Kidney (tissue), 14 donors: ENCODE measurements around the gene NT5E. TPM values are rescaled to one million over a fixed set of nuclear protein-coding genes. Genes with fewer than 3 reads are reported as not detected.
A peak's percentile ranks its signal among the peaks of the same experiment; 100 is the strongest.

ENCODE experiments used
- DNase-seq, 5 donors: peaks; one replicate each; pipeline ENCODE4 v3.0.0-alpha.2; 2013 to 2020
- FAIRE-seq: peaks from 2 replicates; lab custom pipeline; 2012; peaks lifted over from hg19 to GRCh38; lab: Jason Lieb, UNC
- H3K27ac ChIP-seq, 2 donors: one replicate each; pipeline ENCODE4 v1.7.0; 2013; ENCODE audit warnings: low read depth in 2 of 2, low read length in 2 of 2, inconsistent platforms in 1 of 2
- H3K27me3 ChIP-seq: one replicate; pipeline ENCODE4 v1.7.1; 2013; ENCODE audit warnings: low read length, inconsistent platforms; ENCODE audit not compliant: control insufficient read depth, insufficient read depth
- H3K36me3 ChIP-seq, 3 donors: one replicate each; pipeline versions ENCODE4 v1.7.0 to v1.7.1; 2013; ENCODE audit warnings: low read length in 3 of 3, control low read depth in 1 of 3, inconsistent platforms in 1 of 3; ENCODE audit not compliant: insufficient read depth in 3 of 3, control insufficient read depth in 2 of 3
- H3K4me1 ChIP-seq, 3 donors: one replicate each; pipeline versions ENCODE4 v1.7.0 to v1.7.1; 2013; ENCODE audit warnings: low read length in 3 of 3, inconsistent platforms in 1 of 3, low read depth in 1 of 3; ENCODE audit not compliant: control insufficient read depth in 2 of 3, insufficient read depth in 2 of 3
- H3K4me3 ChIP-seq, 3 donors: one replicate each; pipeline versions ENCODE4 v1.7.0 to v1.8.1; 2013; ENCODE audit warnings: low read length in 3 of 3, control low read depth in 1 of 3, inconsistent platforms in 1 of 3
- H3K9ac ChIP-seq, 3 donors: one replicate each; pipeline versions ENCODE4 v1.7.0 to v1.7.1; 2013; ENCODE audit warnings: low read length in 3 of 3, control low read depth in 1 of 3, inconsistent platforms in 1 of 3
- H3K9me3 ChIP-seq, 3 donors: one replicate each; pipeline versions ENCODE4 v1.7.0 to v1.7.1; 2013; ENCODE audit warnings: low read length in 3 of 3, control low read depth in 1 of 3, inconsistent platforms in 1 of 3; ENCODE audit not compliant: control insufficient read depth in 2 of 3, insufficient read depth in 1 of 3
- intact Hi-C: fragments of 100-400 bp; cut with DNase I; formaldehyde crosslinking; loops from one replicate; pipeline ENCODE4 v1.11.1; 2022
- polyA plus RNA-seq: library from polyadenylated mRNA; stranded (reverse); fragments of 350-450 nt; fragmentation: Illumina TruSeq; extraction: RNeasy Lipid Tissue Mini Kit (QIAGEN cat#74804); gene quantifications from one replicate; pipeline ENCODE4 v1.2.3, GENCODE V29; 2014; ENCODE audit warnings: low read depth, low replicate concordance; ENCODE audit not compliant: insufficient read depth
- total RNA-seq: library from RNA; stranded (reverse); fragmentation: NEBNext Ultra II Directional; extraction: Animal tissue kit (Norgen Biotek cat#: 25700); gene quantifications from one replicate; pipeline ENCODE4 v1.2.1, GENCODE V29; 2021
- TF ChIP-seq, protein P1 (sequence below): IDR thresholded peaks from 3 replicates; pipeline ENCODE4 v1.5.1; 2012; ENCODE audit warnings: mild to moderate bottlenecking, moderate library complexity, borderline replicate concordance; ENCODE audit not compliant: insufficient read depth; ENCODE audit errors: extremely low read depth
- donor health status: control.
- donor health status: control.
- donor health status: control.
- donor health status: control.
- donor health status: control.
- donor health status: DM: yes; HTN: yes; CAD: no.
- donor health status: Normal renal cell carcinoma (clear cell type).

The NT5E gene
- total and polyA plus RNA-seq, 2 donors from 2014 or later: 13.1 to 41.0 TPM

DNA sequence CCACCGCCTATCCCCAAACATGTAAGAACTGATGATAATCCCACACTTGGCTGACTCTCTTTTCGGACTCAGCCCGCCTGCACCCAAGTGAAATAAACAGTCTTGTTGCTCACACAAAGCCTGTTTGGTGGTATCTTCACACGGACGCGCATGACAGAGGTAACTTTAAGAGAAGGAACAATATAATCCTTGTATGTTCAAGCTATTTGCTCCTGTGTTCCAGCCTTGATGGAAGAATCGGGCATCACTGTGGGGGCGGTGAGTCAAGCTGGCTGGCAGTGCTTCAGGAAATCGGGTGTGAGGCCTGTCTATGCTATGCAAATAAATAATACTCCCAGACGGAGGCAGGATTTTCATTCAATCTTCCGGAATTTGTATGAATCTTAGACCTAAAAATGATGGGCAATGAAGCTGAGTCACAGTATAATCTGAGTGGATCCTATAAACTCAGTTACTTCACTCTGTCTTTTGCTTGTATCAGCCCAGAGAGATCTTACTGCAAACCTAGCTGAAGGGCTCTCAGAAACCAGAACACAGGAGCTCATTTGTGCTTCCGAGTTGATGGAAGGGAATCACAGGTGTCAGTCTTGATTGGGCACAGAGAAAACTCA is 45.2 kb upstream of the NT5E start:
- Histone ChIP-seq H3K4me3 (no peak overlapping the region), H3K4me1 (peaks cover 0 to 23% (median 5%) of the 10 kb centered on the region in 3 donors), H3K27ac (peak overlapping the region; percentile 49 to 66), H3K27me3 (no peaks in the 10 kb centered on the region), H3K9me3 (no peaks in the 10 kb centered on the region), H3K9ac (no peak overlapping the region), H3K36me3 (no peaks in the 10 kb centered on the region)
- intact Hi-C loops: no loop called here
- DNase-seq (peak in 1 of 5 donors; percentile 63), FAIRE-seq (no peak)
- TF ChIP-seq, protein P1, sequence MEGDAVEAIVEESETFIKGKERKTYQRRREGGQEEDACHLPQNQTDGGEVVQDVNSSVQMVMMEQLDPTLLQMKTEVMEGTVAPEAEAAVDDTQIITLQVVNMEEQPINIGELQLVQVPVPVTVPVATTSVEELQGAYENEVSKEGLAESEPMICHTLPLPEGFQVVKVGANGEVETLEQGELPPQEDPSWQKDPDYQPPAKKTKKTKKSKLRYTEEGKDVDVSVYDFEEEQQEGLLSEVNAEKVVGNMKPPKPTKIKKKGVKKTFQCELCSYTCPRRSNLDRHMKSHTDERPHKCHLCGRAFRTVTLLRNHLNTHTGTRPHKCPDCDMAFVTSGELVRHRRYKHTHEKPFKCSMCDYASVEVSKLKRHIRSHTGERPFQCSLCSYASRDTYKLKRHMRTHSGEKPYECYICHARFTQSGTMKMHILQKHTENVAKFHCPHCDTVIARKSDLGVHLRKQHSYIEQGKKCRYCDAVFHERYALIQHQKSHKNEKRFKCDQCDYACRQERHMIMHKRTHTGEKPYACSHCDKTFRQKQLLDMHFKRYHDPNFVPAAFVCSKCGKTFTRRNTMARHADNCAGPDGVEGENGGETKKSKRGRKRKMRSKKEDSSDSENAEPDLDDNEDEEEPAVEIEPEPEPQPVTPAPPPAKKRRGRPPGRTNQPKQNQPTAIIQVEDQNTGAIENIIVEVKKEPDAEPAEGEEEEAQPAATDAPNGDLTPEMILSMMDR: no peak

DNA sequence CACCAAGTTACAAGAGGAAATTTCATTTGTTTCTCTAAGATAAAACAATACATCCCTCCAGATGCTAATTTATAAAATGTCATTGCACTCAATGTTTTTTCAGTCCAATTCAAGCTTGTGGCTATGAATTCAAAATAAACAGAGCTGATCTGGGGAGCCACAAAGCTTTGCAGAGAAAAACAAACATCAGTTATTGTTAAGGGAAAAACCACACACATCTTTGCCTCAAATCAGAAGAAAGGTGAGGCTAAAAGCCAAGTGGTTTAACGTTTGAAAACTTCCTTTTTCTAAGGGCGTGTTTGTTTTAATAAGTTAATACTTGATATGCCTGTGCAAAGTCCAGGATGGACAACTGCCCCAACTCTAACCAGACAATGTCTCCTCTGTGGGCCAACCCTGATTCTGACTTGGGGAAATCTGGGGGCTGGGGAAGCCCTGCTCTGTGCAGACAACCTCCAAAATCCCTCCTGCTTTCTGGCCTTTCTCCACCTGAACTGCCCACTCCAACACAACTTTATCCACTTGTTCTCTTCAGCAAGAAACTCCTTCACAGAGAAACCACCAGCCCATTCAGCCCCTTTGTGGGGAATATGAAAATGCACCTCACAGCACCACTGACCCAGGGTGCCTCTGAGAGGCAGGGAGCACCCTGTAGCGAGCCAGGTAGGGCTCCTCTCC is 44.6 kb upstream of the NT5E start:
- H3K4me3 ChIP-seq: no peak overlapping the region
- DNase-seq (peak in 2 of 5 donors; percentile 34 to 48), FAIRE-seq (no peak)
- H3K27ac ChIP-seq: peak overlapping the region; percentile 66 to 71
- no peak overlapping the region for H3K9ac ChIP-seq
- TF ChIP-seq, protein P1: no peak
- peaks cover 0 to 23% (median 5%) of the 10 kb centered on the region in 3 donors for H3K4me1 ChIP-seq
- no peaks in the 10 kb centered on the region for H3K27me3 ChIP-seq
- intact Hi-C loops: no loop called here
- H3K36me3 ChIP-seq: no peaks in the 10 kb centered on the region
- no peaks in the 10 kb centered on the region for H3K9me3 ChIP-seq

DNA sequence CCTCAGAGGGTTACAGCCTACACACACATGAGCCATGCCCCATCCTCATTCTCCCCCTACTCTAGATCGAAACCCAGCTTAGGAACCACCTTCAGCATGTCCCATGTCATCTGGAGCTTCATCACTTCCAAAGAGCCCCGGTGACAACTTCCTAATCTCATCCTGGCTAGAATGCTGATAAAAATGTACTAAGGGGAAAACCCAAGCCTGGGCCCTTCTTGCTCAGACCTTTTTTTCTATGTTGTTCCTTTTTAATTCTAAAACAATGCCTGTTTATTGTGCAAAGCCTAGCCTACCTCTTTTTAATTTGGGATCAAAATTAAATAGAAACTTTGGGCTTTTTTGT is 44.1 kb upstream of the NT5E start:
- FAIRE-seq: no peak
- Histone ChIP-seq H3K27me3 (no peaks in the 10 kb centered on the region), H3K9me3 (no peaks in the 10 kb centered on the region), H3K4me1 (peaks cover 0 to 23% (median 5%) of the 10 kb centered on the region in 3 donors), H3K27ac (peak overlapping the region in 1 of 2 donors; percentile 71), H3K9ac (no peak overlapping the region), H3K36me3 (no peaks in the 10 kb centered on the region), H3K4me3 (no peak overlapping the region)
- intact Hi-C loops: no loop called here
- no peak for DNase-seq
- TF ChIP-seq, protein P1: no peak
